ENCODE measurements around the gene GARNL3.

Gene GARNL3

GRCh38 chr9:127389381-127390247, 125.0 kb downstream of the GARNL3 start:
- no peak for DNase-seq

DNA sequence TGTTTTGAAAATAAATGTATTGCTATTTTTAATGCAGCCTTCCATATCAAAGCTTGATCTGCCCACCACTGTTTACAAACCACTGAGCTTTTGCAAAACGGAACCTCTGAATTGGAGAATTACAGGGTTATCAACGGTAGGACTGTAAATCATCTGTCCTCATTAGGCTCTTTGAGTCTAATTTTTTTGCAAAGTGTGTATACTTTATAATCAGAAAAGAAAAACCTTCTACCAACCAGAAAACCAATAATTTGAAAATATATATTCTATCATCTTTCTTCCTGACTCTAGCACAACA, 125.6 kb downstream of the GARNL3 start:
- no peak for DNase-seq

DNA sequence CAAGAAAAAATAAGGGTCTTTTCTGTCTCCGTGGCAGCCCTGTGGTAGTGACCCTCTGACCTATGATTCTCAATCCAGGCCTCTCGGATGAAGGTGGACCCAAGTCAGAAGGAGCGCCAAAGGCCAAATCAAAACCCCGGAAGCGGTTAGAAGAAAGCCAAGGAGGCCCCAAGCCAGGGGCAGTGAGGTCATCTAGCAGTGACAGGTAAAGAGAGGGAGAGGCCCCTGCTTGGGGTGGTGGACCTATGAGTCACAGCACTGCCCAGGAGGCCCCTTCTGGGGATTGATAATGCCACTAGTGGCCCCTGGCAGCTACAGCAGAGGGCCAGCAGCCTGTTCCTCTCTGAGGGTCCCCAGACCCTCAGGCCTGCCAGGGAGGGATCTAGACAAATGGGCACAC, 126.0 kb downstream of the GARNL3 start:
- no peak for DNase-seq

DNA sequence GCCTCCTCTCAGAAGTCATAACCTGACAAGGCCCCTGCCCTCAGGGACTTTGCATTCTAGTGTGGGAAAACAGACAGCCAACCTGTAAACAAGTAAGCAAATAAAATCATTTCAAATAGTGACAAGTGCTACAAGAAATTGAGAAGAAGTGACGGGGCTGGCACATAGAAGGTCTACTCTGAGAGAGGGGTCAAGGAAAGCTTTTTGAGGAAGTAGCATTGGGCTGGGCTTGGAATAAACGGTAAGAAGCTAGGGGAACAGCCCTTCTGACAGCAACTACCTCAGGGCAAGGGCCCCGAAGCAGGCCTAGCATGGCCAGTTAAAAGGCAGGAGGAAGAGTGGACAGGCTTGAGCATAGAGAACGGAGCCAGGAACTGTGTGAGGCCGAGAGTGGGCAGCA, 127.6 kb downstream of the GARNL3 start:
- no peak for DNase-seq

- no peak for DNase-seq
Observed at GRCh38 chr9:127392976-127393375, 128.4 kb downstream of the GARNL3 start.

- no peak for DNase-seq
Observed at GRCh38 chr9:127393645-127394044, 129.1 kb downstream of the GARNL3 start.

DNA sequence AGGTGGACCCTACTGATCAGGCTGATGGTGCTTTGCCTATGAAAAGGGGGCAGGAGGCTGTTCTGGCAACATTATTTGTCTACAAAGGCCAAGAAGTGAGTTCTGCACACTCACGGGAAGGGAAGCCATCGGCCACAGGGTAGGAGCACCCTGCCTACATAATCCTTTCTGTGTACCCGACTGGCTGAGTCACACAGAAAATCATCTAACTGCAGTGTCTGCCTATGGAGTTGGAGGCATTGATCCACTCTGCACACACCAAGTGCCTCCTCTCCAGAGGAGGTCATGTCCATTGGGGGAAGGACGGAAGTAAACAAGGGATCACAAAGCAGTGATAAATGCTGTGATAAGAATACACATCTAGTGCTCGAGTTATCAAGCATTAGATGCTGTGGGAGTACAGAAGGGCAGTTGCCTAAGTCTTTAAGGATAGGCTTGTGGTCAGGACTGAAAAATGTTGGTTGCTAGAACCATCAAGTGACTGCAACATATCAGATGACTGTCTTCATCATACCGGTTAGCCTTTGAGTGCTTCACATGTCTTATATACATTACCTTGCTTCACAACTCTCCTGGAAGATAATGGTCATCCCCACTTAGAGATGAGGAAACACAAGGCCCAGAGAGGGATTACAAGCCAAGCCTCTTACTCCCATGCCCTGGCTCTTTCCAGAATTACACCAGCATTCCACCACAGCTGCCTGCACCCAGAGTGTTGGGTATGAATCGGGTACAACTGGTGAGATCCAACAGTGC, 131.1 kb downstream of the GARNL3 start:
- DNase-seq = no peak

DNA sequence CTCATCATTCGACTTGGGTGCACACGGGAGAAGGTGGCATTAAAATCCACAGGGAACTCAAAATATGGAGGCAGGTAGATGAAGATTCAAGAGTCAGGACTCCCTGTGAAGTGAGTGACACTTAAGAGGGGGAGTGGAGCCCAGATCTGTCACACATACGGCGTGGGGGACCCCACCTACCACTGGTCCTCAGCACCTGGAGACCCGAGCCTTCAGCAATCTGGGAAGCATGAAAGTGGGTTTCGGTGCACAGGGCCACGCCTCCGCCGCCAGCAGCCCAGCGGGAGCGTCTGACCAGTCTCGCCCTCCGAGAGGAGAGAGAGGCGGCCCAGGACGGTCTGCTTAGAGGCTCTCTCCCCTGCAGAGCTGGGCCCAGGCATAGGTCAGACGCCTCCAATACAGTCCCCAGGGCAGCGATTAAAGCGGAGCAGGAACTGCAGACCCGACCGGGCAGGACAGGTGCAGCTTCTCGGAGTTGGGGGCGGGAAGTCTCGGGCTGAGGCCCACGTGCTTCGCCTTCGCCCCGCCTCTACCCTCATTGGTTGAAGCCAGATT, 131.8 kb downstream of the GARNL3 start:
- no peak for DNase-seq

DNA sequence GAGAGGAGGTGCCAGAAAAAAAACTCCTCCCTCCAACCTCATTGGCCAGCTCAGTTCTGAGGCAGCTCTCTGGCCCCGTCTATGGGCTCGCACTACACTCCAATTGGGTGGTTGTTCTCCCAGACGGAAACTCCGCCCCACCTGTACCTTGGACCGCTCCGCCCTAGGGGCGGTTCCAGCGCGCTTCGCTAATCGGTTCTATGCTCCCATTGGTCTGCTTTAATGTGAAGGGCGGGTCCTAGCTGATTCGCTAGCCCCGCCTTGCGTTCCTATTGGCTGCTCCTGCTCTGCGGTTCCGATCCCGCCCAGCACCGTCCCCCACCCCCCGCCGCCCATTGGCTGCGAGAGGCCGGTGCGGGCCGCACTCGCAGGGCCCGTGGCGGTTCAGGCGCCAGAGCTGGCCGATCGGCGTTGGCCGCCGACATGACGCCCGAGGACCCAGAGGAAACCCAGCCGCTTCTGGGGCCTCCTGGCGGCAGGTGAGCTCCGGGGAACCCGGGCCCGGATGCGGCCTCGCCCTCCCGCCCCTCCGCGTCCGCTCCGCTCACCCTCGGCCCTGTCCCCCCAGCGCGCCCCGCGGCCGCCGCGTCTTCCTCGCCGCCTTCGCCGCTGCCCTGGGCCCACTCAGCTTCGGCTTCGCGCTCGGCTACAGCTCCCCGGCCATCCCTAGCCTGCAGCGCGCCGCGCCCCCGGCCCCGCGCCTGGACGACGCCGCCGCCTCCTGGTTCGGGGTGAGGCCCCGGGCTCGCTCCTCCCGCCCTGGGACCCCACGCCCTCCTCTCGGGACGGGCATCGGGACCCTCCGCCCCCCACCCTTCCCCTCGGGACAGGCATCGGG, 132.5 kb downstream of the GARNL3 start, which contains the start of gene SLC2A8:
SLC2A8 (plus strand) TSS at position 362 of the 838 bp plus-strand sequence; CDS start at position 424, 62 bp downstream.
- peak; percentile 97 for DNase-seq

DNA sequence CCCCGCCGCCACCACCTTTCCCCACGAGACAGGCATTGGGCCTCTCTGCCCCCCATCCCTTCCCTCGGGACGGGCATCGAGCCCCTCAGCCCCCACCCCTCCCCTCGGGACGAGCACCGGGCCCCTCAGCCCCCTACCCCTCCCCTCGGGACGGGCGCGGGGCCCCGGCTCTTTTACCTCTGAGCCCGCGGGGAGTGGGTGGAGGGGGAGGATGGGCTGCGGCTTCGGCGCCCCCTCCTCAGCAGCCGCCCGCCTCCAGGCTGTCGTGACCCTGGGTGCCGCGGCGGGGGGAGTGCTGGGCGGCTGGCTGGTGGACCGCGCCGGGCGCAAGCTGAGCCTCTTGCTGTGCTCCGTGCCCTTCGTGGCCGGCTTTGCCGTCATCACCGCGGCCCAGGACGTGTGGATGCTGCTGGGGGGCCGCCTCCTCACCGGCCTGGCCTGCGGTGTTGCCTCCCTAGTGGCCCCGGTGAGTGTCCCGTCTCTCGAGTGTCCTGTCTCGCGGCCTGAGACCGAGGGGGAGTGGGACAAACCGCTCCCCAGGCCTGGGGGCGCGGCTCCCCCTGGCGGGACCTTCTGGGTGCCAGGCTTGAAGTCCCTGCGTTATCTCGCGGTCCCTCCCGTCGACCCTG, 133.2 kb downstream of the GARNL3 start:
- DNase-seq = peak; percentile 17

- no peak for DNase-seq
Observed at GRCh38 chr9:127398275-127398647, 133.7 kb downstream of the GARNL3 start.

DNA sequence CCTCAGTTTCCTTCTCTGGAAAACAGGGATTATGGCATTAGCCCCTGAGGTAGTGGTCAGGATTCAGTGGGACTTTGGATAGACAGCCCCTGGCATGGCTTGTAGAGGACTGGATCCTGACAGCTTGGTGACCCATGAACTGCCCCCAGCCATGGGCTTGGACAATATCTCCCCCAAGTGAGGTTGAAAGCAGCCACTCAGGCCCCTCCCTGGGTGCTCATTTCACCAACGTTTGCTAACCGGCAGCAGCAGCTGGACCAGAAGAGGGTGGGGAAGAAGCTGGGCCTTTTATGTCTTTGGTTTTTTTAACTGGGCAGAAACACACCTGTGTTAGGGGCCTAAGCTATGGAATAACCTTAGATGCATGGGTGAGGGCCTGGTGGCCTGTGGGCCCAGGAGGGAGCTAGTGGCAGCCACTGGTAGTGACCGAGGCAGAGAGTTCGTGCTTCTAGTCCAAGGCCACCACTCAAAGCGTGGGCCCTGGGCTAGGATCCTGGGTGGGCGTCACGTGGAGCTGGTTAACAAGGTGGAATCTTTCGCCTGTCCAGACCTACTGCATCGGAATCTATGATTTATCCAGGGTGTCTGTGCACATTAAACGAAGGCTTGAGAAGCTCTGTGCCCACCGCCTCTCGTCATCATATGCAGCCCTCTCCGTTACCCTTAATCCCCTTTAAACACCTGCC, 134.3 kb downstream of the GARNL3 start:
- no peak for DNase-seq

GRCh38 chr9:127399736-127400269, 135.2 kb downstream of the GARNL3 start:
- no peak for DNase-seq

DNA sequence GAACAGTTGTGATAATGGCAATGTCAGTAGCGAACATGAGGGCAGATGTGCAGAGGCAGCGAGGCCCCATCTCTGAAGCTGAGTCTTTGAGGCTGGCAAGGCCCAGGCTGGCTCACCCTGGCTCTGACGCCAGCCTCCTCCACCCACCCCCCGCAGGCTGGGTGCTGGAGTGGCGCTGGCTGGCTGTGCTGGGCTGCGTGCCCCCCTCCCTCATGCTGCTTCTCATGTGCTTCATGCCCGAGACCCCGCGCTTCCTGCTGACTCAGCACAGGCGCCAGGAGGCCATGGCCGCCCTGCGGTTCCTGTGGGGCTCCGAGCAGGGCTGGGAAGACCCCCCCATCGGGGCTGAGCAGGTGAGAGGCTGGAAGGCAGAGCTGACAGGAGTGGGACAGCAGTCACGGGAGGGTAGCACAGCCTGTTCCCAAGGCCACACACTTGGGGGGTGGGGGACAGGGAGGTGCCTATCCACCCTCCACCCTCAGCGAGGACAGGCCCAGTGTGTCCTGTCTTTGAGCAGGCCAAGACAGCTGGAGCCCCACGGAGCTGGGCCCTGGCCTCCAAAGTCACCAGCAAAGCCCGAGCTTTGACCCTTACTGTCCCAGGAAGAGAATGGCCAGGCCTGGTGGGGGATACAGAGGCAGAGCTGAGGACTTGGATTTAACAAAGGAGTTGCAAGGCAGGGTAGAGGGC, 138.0 kb downstream of the GARNL3 start:
- no peak for DNase-seq

DNA sequence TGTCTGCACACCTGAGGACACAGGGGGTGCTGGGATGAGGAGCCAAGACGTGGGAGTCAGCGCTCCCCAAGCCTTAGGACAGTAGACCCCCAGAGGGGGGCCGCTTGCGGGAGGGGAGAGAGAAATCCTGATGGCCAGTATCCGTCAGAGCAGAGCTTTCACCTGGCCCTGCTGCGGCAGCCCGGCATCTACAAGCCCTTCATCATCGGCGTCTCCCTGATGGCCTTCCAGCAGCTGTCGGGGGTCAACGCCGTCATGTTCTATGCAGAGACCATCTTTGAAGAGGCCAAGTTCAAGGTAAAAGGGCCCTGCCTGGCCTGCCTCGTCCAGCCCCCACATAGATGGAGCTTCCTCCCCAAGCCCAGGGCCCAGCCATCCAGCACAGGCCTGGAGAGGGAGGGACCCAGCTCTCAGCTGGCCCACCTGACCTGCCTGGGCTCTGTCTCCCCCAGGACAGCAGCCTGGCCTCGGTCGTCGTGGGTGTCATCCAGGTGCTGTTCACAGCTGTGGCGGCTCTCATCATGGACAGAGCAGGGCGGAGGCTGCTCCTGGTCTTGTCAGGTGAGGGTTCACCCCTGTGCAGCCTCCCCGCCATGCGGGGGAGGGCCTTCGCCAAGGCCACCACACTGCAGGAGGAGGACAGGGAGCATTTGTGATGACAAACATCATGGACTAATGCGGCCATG, 139.1 kb downstream of the GARNL3 start:
- DNase-seq = no peak

- no peak for DNase-seq
Observed at GRCh38 chr9:127404631-127405030, 140.1 kb downstream of the GARNL3 start.

GRCh38 chr9:127405344-127406125, 141.0 kb downstream of the GARNL3 start:
- DNase-seq = no peak

GRCh38 chr9:127406799-127407491, 142.4 kb downstream of the GARNL3 start:
- DNase-seq = no peak

DNA sequence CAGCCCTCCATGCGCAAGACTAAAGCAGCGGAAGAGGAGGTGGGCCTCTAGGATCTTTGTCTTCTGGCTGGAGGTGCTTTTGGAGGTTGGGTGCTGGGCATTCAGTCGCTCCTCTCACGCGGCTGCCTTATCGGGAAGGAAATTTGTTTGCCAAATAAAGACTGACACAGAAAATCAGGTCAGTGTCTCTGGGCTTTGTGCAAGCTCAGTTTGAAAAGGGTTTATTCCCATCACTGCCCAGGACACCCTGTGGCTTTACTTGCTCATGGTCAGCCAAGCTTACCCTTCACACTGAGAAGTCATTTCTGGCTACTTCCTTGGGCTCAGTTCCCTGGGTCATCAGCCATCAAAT, 142.9 kb downstream of the GARNL3 start:
- no peak for DNase-seq

All from hematopoietic multipotent progenitor cell treated with erythropoietin and hydrocortisone succinate and interleukin-3 and kit ligand, for 8 days (in vitro differentiated cells).